Lower leg skin (tissue), 4 donors: ENCODE data around the gene ZNF414. TPM values are rescaled to one million over a fixed set of nuclear protein-coding genes. Genes with fewer than 3 reads are reported as not detected.
A peak's percentile ranks its signal among the peaks of the same experiment; 100 is the strongest.

ENCODE experiments used
- DNase-seq, 2 donors: peaks; one replicate each; pipeline ENCODE4 v3.0.0-alpha.2; 2019; ENCODE audit warnings: low spot score in 2 of 2
- H3K4me3 ChIP-seq: fragments of 200-600 bp; sonication (generic); 2 replicates; pipeline ENCODE4 v1.5.1; 2017; ENCODE audit warnings: mild to moderate bottlenecking, low read depth; ENCODE audit not compliant: poor library complexity, severe bottlenecking
- CTCF ChIP-seq, 3 donors: fragments of 450-650 bp; IDR thresholded peaks; one replicate each; pipeline ENCODE4 v1.5.1; 2016; ENCODE audit warnings: antibody characterized with exemption in 3 of 3, mild to moderate bottlenecking in 3 of 3, moderate library complexity in 2 of 3
- POLR2A ChIP-seq, 2 donors: fragments of 450-650 bp; IDR thresholded peaks; one replicate each; pipeline ENCODE4 v1.6.1; 2016 to 2017; ENCODE audit warnings: antibody characterized with exemption in 2 of 2, mild to moderate bottlenecking in 1 of 2, moderate library complexity in 1 of 2
- WGBS, 2 donors: methylation state at CpG; one replicate each; pipeline ENCODE4 v1.1.5; 2018; 5-methylcytosine and 5-hydroxymethylcytosine counted together
- intact Hi-C: fragments of 100-400 bp; cut with DNase I; formaldehyde crosslinking; loops from one replicate; pipeline ENCODE4 v1.15.0; 2023; ENCODE audit warnings: low total_unique reads
- total RNA-seq, 4 donors: library from RNA; depleted of rRNA; stranded (reverse); fragments of >200 nt; gene quantifications; one replicate each; pipeline ENCODE4 v1.1.0, GENCODE V29; 2016

The ZNF414 gene
- total RNA-seq, 4 donors from 2014 or later, result 14.8 to 42.2 (median 18.8) TPM

DNA sequence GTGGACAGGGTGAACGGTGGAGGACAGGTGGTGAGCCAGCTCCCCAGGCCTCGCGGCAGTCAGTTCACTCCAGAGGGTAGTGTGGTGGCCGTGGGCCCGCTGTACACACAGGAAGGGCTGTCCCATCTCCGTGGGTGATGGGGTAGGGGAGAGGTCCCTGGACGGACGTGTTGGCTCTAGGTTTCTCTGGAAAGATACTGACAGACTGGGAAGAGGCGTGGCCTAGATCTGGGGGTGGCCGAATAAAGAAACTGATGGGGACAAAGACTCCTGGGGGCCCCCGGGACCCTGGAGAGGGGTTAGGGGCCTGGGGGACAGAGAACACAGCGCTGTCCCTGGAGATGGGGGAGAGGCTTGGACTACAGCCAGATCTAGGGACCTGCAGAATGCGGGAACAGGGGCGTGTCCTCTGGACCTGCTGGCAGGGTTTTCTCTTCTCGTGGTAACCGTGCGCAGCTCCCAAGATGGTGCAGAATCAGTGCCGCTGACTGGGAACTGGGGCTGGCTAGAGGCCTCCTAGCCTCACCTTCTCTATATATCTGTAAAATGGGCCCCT lies 7.5 kb downstream of the ZNF414 start:
- WGBS, 2 donors, result 21 to 24% methylated on average over 18 of the region's 18 CpGs
- no peak for DNase-seq
- intact Hi-C loops, result loop anchor here (10.0 kb wide), 1 partner anchor 152 kb away; no protein-coding TSS in a partner anchor
- TF ChIP-seq CTCF (IDR thresholded peaks at IDR 0.05) (no peak), POLR2A (IDR thresholded peaks at IDR 0.05) (no peak)
- H3K4me3 ChIP-seq, result no peak overlapping the region

DNA sequence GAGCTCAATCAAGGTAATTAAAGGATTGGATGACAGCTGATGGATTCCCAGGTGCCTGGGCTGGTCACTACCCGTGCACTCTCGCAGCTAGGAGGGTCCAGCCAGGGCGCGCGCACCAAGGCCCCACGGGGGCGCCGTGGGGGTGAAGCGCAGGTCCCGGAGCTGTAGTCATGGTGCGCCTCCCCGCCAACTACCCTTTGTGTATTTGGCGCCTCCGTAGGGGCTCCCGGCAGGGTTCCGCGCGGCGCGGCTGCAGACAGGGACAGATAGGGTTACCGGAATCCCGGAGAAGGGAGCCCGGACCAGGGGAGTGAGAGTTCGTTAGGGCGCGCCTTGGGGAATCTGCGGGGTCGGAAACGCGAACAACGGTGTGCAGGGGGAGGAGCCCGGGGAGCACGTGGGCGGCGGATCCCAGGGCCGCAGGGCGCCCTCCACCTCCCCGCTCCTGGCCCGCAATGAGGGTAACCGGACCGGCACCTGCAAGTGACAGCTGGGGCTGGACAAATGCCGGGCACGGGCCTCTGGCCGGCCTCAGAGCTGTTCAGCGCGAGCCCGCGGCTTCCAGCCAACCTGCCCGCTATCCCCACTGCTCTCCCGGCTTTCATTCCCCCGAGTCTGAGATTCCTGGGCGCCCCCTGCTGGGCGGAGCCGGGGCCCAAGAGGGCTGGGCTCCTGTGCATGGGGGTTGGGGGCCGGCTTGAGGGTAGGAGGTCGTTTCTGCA lies 8.1 kb downstream of the ZNF414 start:
- TF ChIP-seq CTCF (IDR thresholded peaks at IDR 0.05) (peak in 1 of 3 donors; percentile 42), POLR2A (IDR thresholded peaks at IDR 0.05) (no peak)
- H3K4me3 ChIP-seq, result peak overlapping the region; percentile 31
- DNase-seq, result peak; percentile 68 to 92
- intact Hi-C loops, result loop anchor here (10.0 kb wide), 1 partner anchor 151 kb away; no protein-coding TSS in a partner anchor
- 0 to 2% methylated on average over 52 to 56 of the region's 56 CpGs for WGBS, 2 donors

DNA sequence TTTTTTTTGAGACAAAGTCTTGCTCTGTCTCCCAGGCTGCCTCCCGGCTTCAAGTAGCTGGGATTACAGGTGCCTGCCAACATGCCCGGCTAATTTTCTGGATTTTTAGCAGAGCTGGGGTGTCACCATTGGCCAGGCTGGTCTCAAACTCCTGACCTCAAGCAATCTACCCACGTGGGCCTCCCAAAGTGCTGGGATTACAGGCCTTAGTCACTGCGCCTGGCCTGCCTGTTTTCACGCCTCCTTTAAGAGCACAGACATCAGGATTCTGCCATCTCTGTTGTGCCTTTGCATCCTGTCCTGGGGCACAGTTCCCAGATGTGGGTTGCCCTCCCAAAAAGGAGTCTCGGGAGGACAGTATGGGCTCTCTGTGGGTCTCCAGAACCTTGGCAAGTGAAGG lies 9.0 kb downstream of the ZNF414 start:
- intact Hi-C loops, result loop anchor here (10.0 kb wide), 1 partner anchor 150 kb away; no protein-coding TSS in a partner anchor
- 51 to 64% methylated on average over 6 of the region's 6 CpGs for WGBS, 2 donors
- DNase-seq, result no peak
- TF ChIP-seq POLR2A (IDR thresholded peaks at IDR 0.05) (no peak), CTCF (IDR thresholded peaks at IDR 0.05) (no peak)
- H3K4me3 ChIP-seq, result no peak overlapping the region

DNA sequence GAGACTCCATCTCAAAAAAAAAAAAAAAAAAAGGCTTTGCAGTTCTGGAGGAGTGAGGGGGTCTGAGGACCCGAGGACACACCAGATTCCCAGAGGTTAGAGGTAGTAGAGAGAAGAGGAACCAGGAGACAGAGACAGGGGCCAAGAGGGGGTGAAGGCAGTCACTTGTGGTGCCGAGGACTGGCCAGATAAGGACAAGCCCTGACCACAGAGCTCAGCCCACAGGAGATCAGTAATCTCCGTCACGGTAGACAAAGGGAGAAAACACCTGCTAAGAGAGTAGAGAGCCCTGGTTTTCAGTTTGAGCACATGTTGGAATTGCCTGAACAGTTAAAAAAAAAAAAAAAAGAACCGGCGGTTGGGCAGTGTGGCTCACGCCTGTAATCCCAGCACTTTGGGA lies 9.8 kb downstream of the ZNF414 start:
- DNase-seq, result no peak
- no peak for TF ChIP-seq POLR2A (IDR thresholded peaks at IDR 0.05)
- intact Hi-C loops, result loop anchor here (10.0 kb wide), 1 partner anchor 149 kb away; no protein-coding TSS in a partner anchor
- no peak overlapping the region for H3K4me3 ChIP-seq
- WGBS, 2 donors, result 70 to 87% methylated on average over 7 of the region's 7 CpGs

DNA sequence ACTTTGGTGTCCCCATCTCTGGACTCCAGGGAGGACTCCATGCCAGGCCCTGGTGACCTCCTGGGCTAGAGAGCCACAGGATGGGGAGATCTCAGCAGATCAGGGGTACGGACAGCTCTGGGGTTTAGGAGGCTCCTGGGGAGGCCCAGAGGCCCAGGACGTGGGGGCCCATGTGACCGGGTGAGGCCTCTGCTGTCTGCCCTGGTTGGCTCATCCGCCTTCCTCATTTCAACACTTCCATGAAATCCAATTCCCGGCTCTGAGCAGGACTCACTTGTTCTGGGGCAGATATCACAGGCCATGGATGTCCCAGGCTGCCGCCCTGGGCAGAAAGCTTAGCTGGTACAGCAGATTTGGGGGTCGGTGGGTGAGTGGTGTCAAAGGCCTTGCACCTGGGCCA lies 10.5 kb downstream of the ZNF414 start:
- DNase-seq, result no peak
- intact Hi-C loops, result loop anchor here (10.0 kb wide), 1 partner anchor 149 kb away; no protein-coding TSS in a partner anchor
- 87 to 96% methylated on average over 5 to 7 of the region's 7 CpGs for WGBS, 2 donors
- TF ChIP-seq CTCF (IDR thresholded peaks at IDR 0.05) (no peak), POLR2A (IDR thresholded peaks at IDR 0.05) (no peak)
- H3K4me3 ChIP-seq, result no peak overlapping the region

- WGBS, 2 donors, result 75 to 77% methylated on average over 14 of the region's 14 CpGs
- intact Hi-C loops, result loop anchor here (10.0 kb wide), 1 partner anchor 147 kb away; no protein-coding TSS in a partner anchor
- TF ChIP-seq POLR2A (IDR thresholded peaks at IDR 0.05), result no peak
- no peak for TF ChIP-seq CTCF (IDR thresholded peaks at IDR 0.05)
- DNase-seq, result no peak
- no peak overlapping the region for H3K4me3 ChIP-seq
Observed at GRCh38 chr19:8501981-8502380, 12.0 kb downstream of the ZNF414 start.
